Thoracic aorta (tissue), 2 donors: ENCODE measurements around the gene KCNA10. TPM values are rescaled to one million over a fixed set of nuclear protein-coding genes. Genes with fewer than 3 reads are reported as not detected.

ENCODE experiments used
- ATAC-seq: fragments of 150-250 bp; one replicate; pipeline ENCODE4 v1.8.0; 2017; ENCODE audit warnings: low read depth; ENCODE audit not compliant: insufficient number of reproducible peaks, low FRiP score
- DNase-seq: peaks from one replicate; pipeline ENCODE4 v3.0.0-alpha.2; 2020; ENCODE audit warnings: low spot score
- H3K27ac ChIP-seq, 2 donors: fragments of 200-600 bp; sonication (generic); 1 replicate in 1 of 2; 2 replicates in 1 of 2; pipeline ENCODE4 v1.5.1; 2016; ENCODE audit warnings: mild to moderate bottlenecking in 2 of 2, moderate library complexity in 2 of 2
- H3K27me3 ChIP-seq: fragments of 200-600 bp; sonication (generic); replicated peaks from 2 replicates; pipeline ENCODE4 v1.6.0; 2016; ENCODE audit warnings: mild to moderate bottlenecking; ENCODE audit not compliant: insufficient read depth
- H3K36me3 ChIP-seq: fragments of 200-600 bp; sonication (generic); one replicate; pipeline ENCODE4 v1.5.1; 2016
- H3K4me1 ChIP-seq, 2 donors: fragments of 200-600 bp; sonication (generic); 1 replicate in 1 of 2; 2 replicates in 1 of 2; pipeline versions ENCODE4 v1.5.1 to v1.6.0; 2016; ENCODE audit warnings: low read depth in 2 of 2, mild to moderate bottlenecking in 1 of 2; ENCODE audit not compliant: control insufficient read depth in 1 of 2
- H3K4me3 ChIP-seq: fragments of 200-600 bp; sonication (generic); 2 replicates; pipeline ENCODE4 v1.5.1; 2016; ENCODE audit warnings: mild to moderate bottlenecking
- H3K9me3 ChIP-seq: fragments of 200-600 bp; sonication (generic); 2 replicates; pipeline ENCODE4 v1.5.1; 2016
- total RNA-seq, 2 donors: library from RNA; depleted of rRNA; stranded (reverse); fragments of >200 nt; gene quantifications; one replicate each; pipeline versions ENCODE4 v1.1.0 to v1.2.3, GENCODE V29; 2016
- TF ChIP-seq, protein P1 (sequence below): fragments of 200-600 bp; sonication (generic); IDR thresholded peaks from one replicate; pipeline ENCODE4 v1.5.1; 2019; ENCODE audit warnings: antibody characterized with exemption

Gene KCNA10
- total RNA-seq, 2 donors from 2014 or later = not detected

DNA sequence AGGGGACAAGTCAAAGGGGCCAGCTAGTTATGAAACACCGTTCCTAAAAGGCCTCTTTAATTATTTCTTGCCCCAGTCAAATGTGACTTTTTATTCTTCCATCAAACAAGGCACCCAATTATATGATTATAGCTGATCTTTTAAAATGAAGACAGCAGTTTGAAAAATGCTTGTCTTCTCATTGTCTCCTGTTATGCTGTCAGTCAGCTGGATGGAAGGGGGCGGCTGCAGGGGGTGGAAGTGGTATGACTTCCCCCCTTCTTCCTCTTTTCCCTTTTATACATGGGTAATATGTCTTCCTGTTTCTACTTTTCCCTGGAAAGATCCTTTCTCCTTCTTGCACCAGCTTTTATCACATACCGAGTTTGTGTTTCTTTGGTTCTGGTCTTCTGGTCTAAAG lies 25.8 kb upstream of the KCNA10 start:
- no peaks in the 10 kb centered on the region for H3K9me3 ChIP-seq
- H3K36me3 ChIP-seq = no peaks in the 10 kb centered on the region
- H3K4me1 ChIP-seq = no peaks in the 10 kb centered on the region
- H3K27ac ChIP-seq = no peak overlapping the region
- no peak for ATAC-seq
- no peaks in the 10 kb centered on the region for H3K27me3 ChIP-seq
- DNase-seq = no peak
- TF ChIP-seq, protein P1, sequence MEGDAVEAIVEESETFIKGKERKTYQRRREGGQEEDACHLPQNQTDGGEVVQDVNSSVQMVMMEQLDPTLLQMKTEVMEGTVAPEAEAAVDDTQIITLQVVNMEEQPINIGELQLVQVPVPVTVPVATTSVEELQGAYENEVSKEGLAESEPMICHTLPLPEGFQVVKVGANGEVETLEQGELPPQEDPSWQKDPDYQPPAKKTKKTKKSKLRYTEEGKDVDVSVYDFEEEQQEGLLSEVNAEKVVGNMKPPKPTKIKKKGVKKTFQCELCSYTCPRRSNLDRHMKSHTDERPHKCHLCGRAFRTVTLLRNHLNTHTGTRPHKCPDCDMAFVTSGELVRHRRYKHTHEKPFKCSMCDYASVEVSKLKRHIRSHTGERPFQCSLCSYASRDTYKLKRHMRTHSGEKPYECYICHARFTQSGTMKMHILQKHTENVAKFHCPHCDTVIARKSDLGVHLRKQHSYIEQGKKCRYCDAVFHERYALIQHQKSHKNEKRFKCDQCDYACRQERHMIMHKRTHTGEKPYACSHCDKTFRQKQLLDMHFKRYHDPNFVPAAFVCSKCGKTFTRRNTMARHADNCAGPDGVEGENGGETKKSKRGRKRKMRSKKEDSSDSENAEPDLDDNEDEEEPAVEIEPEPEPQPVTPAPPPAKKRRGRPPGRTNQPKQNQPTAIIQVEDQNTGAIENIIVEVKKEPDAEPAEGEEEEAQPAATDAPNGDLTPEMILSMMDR = no peak
- no peak overlapping the region for H3K4me3 ChIP-seq

DNA sequence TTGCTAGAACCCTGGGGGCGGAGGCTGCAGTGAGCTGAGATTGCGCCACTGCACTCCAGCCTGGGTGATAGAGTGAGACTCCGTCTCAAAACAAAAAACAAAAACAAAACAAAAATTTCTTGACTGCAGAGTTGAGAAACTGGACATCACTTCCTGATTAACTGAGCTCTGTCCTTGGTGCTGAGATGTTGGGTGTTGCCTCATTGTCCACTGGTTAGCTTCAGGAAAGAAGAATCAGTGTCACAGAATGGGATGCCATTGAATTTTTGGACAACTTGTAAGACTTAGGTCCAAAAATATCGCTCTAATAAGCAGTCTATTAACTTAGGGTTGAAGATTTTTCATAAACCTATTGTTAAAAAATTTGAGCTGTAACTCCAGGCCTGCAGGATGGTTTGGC lies 23.8 kb upstream of the KCNA10 start:
- no peaks in the 10 kb centered on the region for H3K4me1 ChIP-seq
- no peaks in the 10 kb centered on the region for H3K27me3 ChIP-seq
- DNase-seq (no peak), ATAC-seq (no peak)
- H3K36me3 ChIP-seq = no peaks in the 10 kb centered on the region
- TF ChIP-seq, protein P1 = no peak
- H3K27ac ChIP-seq = no peak overlapping the region
- H3K9me3 ChIP-seq = no peaks in the 10 kb centered on the region
- no peak overlapping the region for H3K4me3 ChIP-seq

DNA sequence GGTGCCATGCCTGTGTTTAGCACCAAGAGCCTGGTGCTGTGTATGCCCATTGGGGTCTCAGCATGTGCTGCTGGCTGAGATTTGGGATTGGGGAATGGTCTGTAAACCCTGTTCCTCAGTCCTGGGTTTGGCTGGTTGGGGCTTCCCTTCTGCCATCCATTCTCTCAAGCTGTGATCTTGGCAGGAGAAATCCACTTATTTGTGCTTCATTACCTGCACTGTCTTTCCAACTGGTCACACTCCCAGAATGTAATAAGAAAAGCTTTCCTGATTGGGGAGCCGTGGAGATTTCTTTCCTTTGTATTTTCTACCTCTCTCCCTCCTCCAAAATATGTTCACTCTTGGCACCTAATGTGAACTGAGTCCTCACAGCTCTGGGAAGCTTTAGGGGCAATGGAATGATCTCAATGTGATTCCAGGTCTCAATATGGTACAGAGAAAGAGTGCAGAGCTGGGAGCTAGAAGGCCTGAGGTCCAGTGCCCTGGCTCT lies 23.0 kb upstream of the KCNA10 start:
- Histone ChIP-seq H3K27ac (no peak overlapping the region), H3K27me3 (no peaks in the 10 kb centered on the region), H3K4me1 (no peaks in the 10 kb centered on the region), H3K36me3 (no peaks in the 10 kb centered on the region), H3K9me3 (no peaks in the 10 kb centered on the region), H3K4me3 (no peak overlapping the region)
- TF ChIP-seq, protein P1 = no peak
- ATAC-seq (no peak), DNase-seq (no peak)

DNA sequence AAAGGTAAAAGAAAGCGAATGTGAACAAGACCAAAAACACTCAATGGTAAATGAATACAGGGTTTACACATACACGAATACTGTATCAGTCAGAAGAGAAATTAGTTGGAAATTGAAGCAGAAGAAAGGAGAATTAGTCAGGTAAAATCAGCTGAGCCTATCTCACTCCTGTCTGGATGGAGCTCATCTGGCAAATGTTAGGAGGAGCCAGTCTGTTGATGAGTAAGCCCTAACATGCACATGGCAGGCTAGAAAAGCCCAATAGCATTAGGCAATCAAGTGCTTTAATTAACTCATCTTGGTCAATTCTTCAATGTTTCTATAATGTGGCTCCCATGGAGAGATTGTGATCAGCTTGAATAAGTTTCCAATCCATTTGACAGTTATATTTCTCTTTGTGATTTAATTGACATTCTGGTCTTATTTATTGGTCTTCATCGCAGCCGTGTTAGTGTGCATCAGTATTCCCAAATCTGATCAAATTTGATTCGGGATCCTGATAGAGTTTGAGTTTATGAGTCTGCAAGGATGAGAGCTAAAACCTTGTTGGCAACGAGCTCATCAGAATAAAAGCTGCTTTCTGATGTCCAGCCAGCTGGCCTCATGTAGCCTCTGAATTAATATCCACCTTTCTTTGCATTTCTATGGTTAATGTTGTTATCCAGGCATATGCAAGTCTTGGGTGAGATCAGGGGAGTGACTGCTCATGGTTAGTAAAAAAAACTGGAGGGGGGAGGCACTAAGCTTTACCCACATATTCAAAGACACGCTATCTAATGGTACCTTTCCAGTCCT lies 22.1 kb upstream of the KCNA10 start:
- no peak for ATAC-seq

DNA sequence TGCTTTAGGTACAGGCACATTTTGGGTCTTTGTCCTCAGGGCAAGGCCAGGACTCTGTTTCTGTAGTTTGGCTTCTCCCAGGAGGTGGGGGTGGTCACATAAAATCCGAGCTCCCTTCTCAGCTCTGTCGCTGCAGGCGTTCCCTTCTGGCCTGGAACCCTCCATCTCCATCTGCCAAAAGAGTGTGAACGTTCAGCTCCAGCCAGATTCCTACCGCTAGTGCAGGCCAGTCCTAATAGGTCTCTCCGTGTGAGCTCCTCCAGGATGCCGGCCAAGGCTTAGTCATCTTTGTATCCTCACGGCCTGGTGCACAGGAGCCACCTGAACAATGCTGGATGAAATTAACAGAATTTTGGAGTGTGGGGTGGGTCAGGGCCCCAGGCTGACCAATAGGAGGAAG lies 19.9 kb upstream of the KCNA10 start:
- no peaks in the 10 kb centered on the region for H3K36me3 ChIP-seq
- no peak for ATAC-seq
- no peak overlapping the region for H3K4me3 ChIP-seq
- H3K9me3 ChIP-seq = no peaks in the 10 kb centered on the region
- TF ChIP-seq, protein P1 = no peak
- H3K4me1 ChIP-seq = no peaks in the 10 kb centered on the region
- no peaks in the 10 kb centered on the region for H3K27me3 ChIP-seq
- no peak overlapping the region for H3K27ac ChIP-seq
- DNase-seq = no peak

More for the DNA sequence above, 22.1 kb upstream of the KCNA10 start:
- no peaks in the 10 kb centered on the region for H3K9me3 ChIP-seq
- DNase-seq = no peak
- H3K36me3 ChIP-seq = no peaks in the 10 kb centered on the region
- H3K27me3 ChIP-seq = no peaks in the 10 kb centered on the region
- TF ChIP-seq, protein P1 = no peak
- H3K4me1 ChIP-seq = no peaks in the 10 kb centered on the region
- no peak overlapping the region for H3K4me3 ChIP-seq
- H3K27ac ChIP-seq = no peak overlapping the region
